ENCODE results near the gene C10orf62. TPM values are rescaled to one million over a fixed set of nuclear protein-coding genes. Genes with fewer than 3 reads are reported as not detected.

Gene C10orf62
- total and polyA plus RNA-seq, 2 experiments from 2014 or later, result not detected

DNA sequence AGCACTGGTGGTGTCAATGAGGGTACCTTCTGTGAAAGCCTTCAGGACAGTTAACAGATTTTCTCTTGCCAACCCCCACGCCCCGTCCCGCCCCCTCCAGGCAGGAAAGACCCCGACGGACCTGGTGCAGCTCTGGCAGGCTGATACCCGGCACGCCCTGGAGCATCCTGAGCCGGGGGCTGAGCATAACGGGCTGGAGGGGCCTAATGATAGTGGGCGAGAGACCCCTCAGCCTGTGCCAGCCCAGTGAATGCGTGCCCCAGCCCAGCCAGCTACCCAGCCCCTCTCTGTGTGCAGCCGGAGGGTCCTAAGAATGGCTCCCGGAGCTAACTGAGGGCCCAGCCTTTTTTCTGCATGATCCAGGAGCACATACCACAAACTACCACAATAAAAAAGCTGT is 6.0 kb upstream of the C10orf62 start (continued):
- TF ChIP-seq REST (IDR thresholded peaks at IDR 0.05; ENCODE audit: unreplicated experiment), result no peak
- TF ChIP-seq CREB1 (CRISPR knock-in tag; IDR thresholded peaks at IDR 0.05; ENCODE audit: low read depth), result no peak
- TF ChIP-seq JUNB (IDR thresholded peaks at IDR 0.05; ENCODE audit: unreplicated experiment), result no peak

DNA sequence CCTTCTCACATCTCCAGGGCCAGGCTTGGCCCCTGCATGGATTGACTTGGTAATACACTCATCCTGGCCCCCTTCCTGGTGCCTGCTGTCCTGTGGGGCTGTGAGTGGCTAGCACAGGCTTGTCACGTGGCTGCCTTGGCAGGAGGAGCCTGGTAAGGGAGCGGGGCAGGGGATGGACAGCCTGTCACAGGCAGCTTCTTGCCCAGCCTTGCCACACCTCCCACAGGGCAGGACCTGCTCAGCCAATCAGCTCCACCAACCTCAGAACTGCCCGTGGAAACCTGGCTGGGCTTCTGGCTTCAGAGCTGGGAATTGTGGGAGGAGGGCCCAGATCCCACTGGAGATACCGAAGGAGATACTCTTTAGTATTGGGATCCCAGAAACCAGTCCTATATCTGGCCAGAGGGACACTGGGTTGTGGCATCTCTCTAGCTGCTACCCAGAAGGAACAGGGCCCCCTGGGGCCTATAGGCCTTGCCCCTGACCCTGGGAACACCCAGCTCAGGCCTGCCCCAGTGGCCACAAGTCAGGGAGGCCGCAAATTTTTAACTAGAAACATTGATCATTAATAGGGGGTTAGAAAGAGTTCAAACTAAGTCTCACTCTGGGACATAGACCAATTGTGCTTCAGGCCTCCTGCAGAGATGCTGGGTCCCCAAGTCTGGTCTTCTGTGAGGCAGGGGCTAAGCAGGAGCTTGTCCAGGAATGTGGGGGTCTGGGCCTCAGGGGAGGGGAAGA is 5.3 kb upstream of the C10orf62 start, which contains the start of gene HOGA1:
Gene HOGA1 (plus strand): TSS at position 330 of the 738 bp plus-strand sequence. CDS start 315 bp downstream, at position 645.
- Mint-ChIP-seq H3K9me3 (no peaks in the 10 kb centered on the region), H3K4me1 (peaks cover 10% of the 10 kb centered on the region; the same call in 2 of the 3 replicates), H3K4me3 (no peak within 1 kb of the TSS), H3K36me3 (ENCODE audit: low read depth) (no peaks in the 10 kb centered on the region), H3K27me3 (ENCODE audit: insufficient read depth, low read depth, poor library complexity) (peaks cover 12% of the 10 kb centered on the region), H3K27ac (no peak within 1 kb of the TSS; the same call in none of the 2 replicates)
- no peaks in the 10 kb centered on the region for H3K9me2 ChIP-seq (ENCODE audit: insufficient read depth)
- no peak within 1 kb of the TSS for H3K4me3 ChIP-seq
- ATAC-seq (peak; percentile 97), DNase-seq (ENCODE audit: low spot score) (peak; percentile 61)
- H3K36me3 ChIP-seq (ENCODE audit: insufficient read depth), result no peaks in the 10 kb centered on the region
- H3K27ac ChIP-seq (ENCODE audit: low read depth), result no peak within 1 kb of the TSS
- H3K27me3 ChIP-seq (ENCODE audit: insufficient read depth), result no peaks in the 10 kb centered on the region
- H3K4me2 ChIP-seq, result no peak within 1 kb of the TSS
- no peaks in the 10 kb centered on the region for H4K20me1 ChIP-seq (replicated peaks; ENCODE audit: insufficient read depth)
- no peaks in the 10 kb centered on the region for H3K79me2 ChIP-seq (replicated peaks; ENCODE audit: insufficient read depth)
- peak within 1 kb of the TSS; percentile 93 for H2AFZ ChIP-seq
- H3F3A ChIP-seq (replicated peaks; ENCODE audit: low read depth), result no peaks in the 10 kb centered on the region
- TF ChIP-seq, protein P1, sequence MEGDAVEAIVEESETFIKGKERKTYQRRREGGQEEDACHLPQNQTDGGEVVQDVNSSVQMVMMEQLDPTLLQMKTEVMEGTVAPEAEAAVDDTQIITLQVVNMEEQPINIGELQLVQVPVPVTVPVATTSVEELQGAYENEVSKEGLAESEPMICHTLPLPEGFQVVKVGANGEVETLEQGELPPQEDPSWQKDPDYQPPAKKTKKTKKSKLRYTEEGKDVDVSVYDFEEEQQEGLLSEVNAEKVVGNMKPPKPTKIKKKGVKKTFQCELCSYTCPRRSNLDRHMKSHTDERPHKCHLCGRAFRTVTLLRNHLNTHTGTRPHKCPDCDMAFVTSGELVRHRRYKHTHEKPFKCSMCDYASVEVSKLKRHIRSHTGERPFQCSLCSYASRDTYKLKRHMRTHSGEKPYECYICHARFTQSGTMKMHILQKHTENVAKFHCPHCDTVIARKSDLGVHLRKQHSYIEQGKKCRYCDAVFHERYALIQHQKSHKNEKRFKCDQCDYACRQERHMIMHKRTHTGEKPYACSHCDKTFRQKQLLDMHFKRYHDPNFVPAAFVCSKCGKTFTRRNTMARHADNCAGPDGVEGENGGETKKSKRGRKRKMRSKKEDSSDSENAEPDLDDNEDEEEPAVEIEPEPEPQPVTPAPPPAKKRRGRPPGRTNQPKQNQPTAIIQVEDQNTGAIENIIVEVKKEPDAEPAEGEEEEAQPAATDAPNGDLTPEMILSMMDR (conservative IDR thresholded peaks at IDR 0.05; ENCODE audit: low read depth in 2 of 2), result no peak
- TF ChIP-seq REST (IDR thresholded peaks at IDR 0.05; ENCODE audit: unreplicated experiment), result no peak
- no peak for TF ChIP-seq POLR2AphosphoS5 (IDR thresholded peaks at IDR 0.05; ENCODE audit: low read depth)
- no peak for TF ChIP-seq ZNF114 (CRISPR knock-in tag; IDR thresholded peaks at IDR 0.05)
- H3K4me1 ChIP-seq (ENCODE audit: insufficient read depth), result peaks cover 3% of the 10 kb centered on the region
